Mesenchymal stem cell (in vitro differentiated cells and primary cell): Measurements from ENCODE around the gene BBS5.

Source experiments
- DNase-seq: peaks from one replicate; pipeline ENCODE4 v3.0.0-alpha.2; 2013
- H2AFZ ChIP-seq: one replicate; pipeline ENCODE4 v1.6.1; 2013; ENCODE audit warnings: low read depth, mild to moderate bottlenecking, control low read depth, inconsistent platforms, low read length, moderate library complexity
- H2AK5ac ChIP-seq: 2 replicates; pipeline ENCODE4 v1.6.1; 2013; ENCODE audit warnings: low read length, moderate library complexity, mild to moderate bottlenecking, inconsistent platforms; ENCODE audit not compliant: severe bottlenecking
- H2BK120ac ChIP-seq: one replicate; pipeline ENCODE4 v1.6.1; 2013; ENCODE audit warnings: low read depth, mild to moderate bottlenecking, inconsistent platforms, low read length, moderate library complexity
- H2BK12ac ChIP-seq, 2 experiments: one replicate each; pipeline ENCODE4 v1.6.1; 2013; ENCODE audit warnings: inconsistent platforms in 2 of 2, low read length in 2 of 2, mild to moderate bottlenecking in 2 of 2, moderate library complexity in 2 of 2, control low read depth in 1 of 2
- H2BK15ac ChIP-seq: one replicate; pipeline ENCODE4 v1.6.1; 2013; ENCODE audit warnings: mild to moderate bottlenecking, low read depth, inconsistent platforms; ENCODE audit not compliant: poor library complexity, severe bottlenecking
- H2BK5ac ChIP-seq: 2 replicates; pipeline ENCODE4 v1.6.1; 2013; ENCODE audit warnings: low read depth, mild to moderate bottlenecking, low read length, control low read depth, inconsistent platforms; ENCODE audit not compliant: poor library complexity, severe bottlenecking
- H3K14ac ChIP-seq, 2 experiments: one replicate each; pipeline ENCODE4 v1.6.1; 2013; ENCODE audit warnings: inconsistent platforms in 2 of 2, low read length in 2 of 2, control low read depth in 1 of 2, mild to moderate bottlenecking in 1 of 2, moderate library complexity in 1 of 2
- H3K18ac ChIP-seq, 2 experiments: one replicate each; pipeline ENCODE4 v1.6.1; 2013; ENCODE audit warnings: inconsistent platforms in 2 of 2, low read length in 2 of 2, control low read depth in 1 of 2, low read depth in 1 of 2, mild to moderate bottlenecking in 1 of 2
- H3K23ac ChIP-seq, 2 experiments: one replicate each; pipeline ENCODE4 v1.6.1; 2013; ENCODE audit warnings: inconsistent platforms in 2 of 2, low read length in 2 of 2, mild to moderate bottlenecking in 2 of 2, moderate library complexity in 2 of 2, control low read depth in 1 of 2
- H3K27ac ChIP-seq: 2 replicates; pipeline ENCODE4 v1.5.1; 2013; ENCODE audit warnings: mild to moderate bottlenecking, moderate library complexity, low read length, control low read depth, inconsistent platforms; ENCODE audit not compliant: poor library complexity, severe bottlenecking
- H3K27me3 ChIP-seq, 2 experiments: 2 replicates each; pipeline versions ENCODE4 v1.6.1 to v1.7.0; 2013; ENCODE audit warnings: low read length in 2 of 2, mild to moderate bottlenecking in 2 of 2, moderate library complexity in 2 of 2, control low read depth in 1 of 2, inconsistent platforms in 1 of 2; ENCODE audit not compliant: control insufficient read depth in 1 of 2, insufficient read depth in 1 of 2
- H3K36me3 ChIP-seq, 2 experiments: 2 replicates each; pipeline versions ENCODE4 v1.6.1 to v1.7.0; 2013; ENCODE audit warnings: low read length in 2 of 2, control low read depth in 1 of 2, inconsistent platforms in 1 of 2, low read depth in 1 of 2, mild to moderate bottlenecking in 1 of 2; ENCODE audit not compliant: insufficient read depth in 2 of 2, control insufficient read depth in 1 of 2
- H3K4ac ChIP-seq, 2 experiments: one replicate each; pipeline ENCODE4 v1.6.1; 2013; ENCODE audit warnings: inconsistent platforms in 2 of 2, low read length in 2 of 2, mild to moderate bottlenecking in 2 of 2, moderate library complexity in 2 of 2, control low read depth in 1 of 2, low read depth in 1 of 2
- H3K4me1 ChIP-seq: 2 replicates; pipeline ENCODE4 v1.6.1; 2013; ENCODE audit warnings: low read depth, low read length, control low read depth; ENCODE audit not compliant: control insufficient read depth, insufficient read depth
- H3K4me2 ChIP-seq: 2 replicates; pipeline ENCODE4 v1.6.1; 2013; ENCODE audit warnings: low read length, mild to moderate bottlenecking, inconsistent platforms; ENCODE audit not compliant: poor library complexity, severe bottlenecking
- H3K4me3 ChIP-seq, 2 experiments: 2 replicates each; pipeline versions ENCODE4 v1.5.1 to v1.7.0; 2013; ENCODE audit warnings: low read length in 2 of 2, mild to moderate bottlenecking in 2 of 2, control low read depth in 1 of 2, low read depth in 1 of 2; ENCODE audit not compliant: insufficient read depth in 1 of 2
- H3K79me1 ChIP-seq: replicated peaks from 2 replicates; pipeline ENCODE4 v1.6.1; 2013; ENCODE audit warnings: mild to moderate bottlenecking, control low read depth, low read length, inconsistent platforms; ENCODE audit not compliant: poor library complexity, severe bottlenecking
- H3K9ac ChIP-seq: 2 replicates; pipeline ENCODE4 v1.7.0; 2013; ENCODE audit warnings: mild to moderate bottlenecking, low read length, moderate library complexity
- H3K9me3 ChIP-seq: 2 replicates; pipeline ENCODE4 v1.7.0; 2013; ENCODE audit warnings: mild to moderate bottlenecking, low read length; ENCODE audit not compliant: control insufficient read depth
- H4K8ac ChIP-seq: one replicate; pipeline ENCODE4 v1.6.1; 2013; ENCODE audit warnings: inconsistent platforms, mild to moderate bottlenecking, low read length, moderate library complexity
- H4K91ac ChIP-seq: one replicate; pipeline ENCODE4 v1.6.1; 2013; ENCODE audit warnings: mild to moderate bottlenecking, low read length, inconsistent platforms
- WGBS: methylation state at CpG from one replicate; pipeline ENCODE4 v1.1.7; 2013; ENCODE audit warnings: mixed read lengths; 5-methylcytosine and 5-hydroxymethylcytosine counted together

The BBS5 gene

GRCh38 chr2:169480079-169480465, 778 bp downstream of the BBS5 start:
- Histone ChIP-seq H3K4ac (no peak overlapping the region), H3K4me3 (peak overlapping the region in 1 of 2 experiments; percentile 91), H2AK5ac (no peak overlapping the region), H2BK12ac (no peak overlapping the region), H3K79me1 (peaks cover 2% of the 10 kb centered on the region), H3K14ac (no peak overlapping the region), H3K4me2 (peak overlapping the region; percentile 75), H3K27me3 (no peaks in the 10 kb centered on the region), H3K4me1 (peaks cover 1% of the 10 kb centered on the region), H3K18ac (no peak overlapping the region), H3K27ac (no peak overlapping the region), H2BK120ac (no peak overlapping the region), H4K91ac (no peak overlapping the region), H3K36me3 (peaks cover 3 to 34% of the 10 kb centered on the region in 2 experiments), H3K23ac (no peak overlapping the region), H3K9me3 (no peaks in the 10 kb centered on the region), H2BK5ac (no peak overlapping the region), H2BK15ac (no peak overlapping the region), H2AFZ (peak overlapping the region; percentile 16), H4K8ac (peak overlapping the region; percentile 94), H3K9ac (peak overlapping the region; percentile 92)
- DNase-seq = no peak
- 68% methylated on average over 4 of the region's 9 CpGs for WGBS

GRCh38 chr2:169485650-169486138, 6.4 kb downstream of the BBS5 start:
- Histone ChIP-seq H2BK120ac (no peak overlapping the region), H3K4me3 (no peak overlapping the region), H3K14ac (no peak overlapping the region), H3K27me3 (no peaks in the 10 kb centered on the region), H3K79me1 (no peaks in the 10 kb centered on the region), H3K23ac (no peak overlapping the region), H3K4me2 (no peak overlapping the region), H2AFZ (no peak overlapping the region), H3K36me3 (peaks cover 3 to 62% of the 10 kb centered on the region in 2 experiments), H2AK5ac (no peak overlapping the region), H3K4me1 (peaks cover 2% of the 10 kb centered on the region), H2BK12ac (no peak overlapping the region), H2BK5ac (no peak overlapping the region), H3K9ac (no peak overlapping the region), H3K4ac (no peak overlapping the region), H2BK15ac (no peak overlapping the region), H3K9me3 (no peaks in the 10 kb centered on the region), H4K8ac (no peak overlapping the region), H3K27ac (no peak overlapping the region), H3K18ac (no peak overlapping the region), H4K91ac (no peak overlapping the region)
- WGBS = 100% methylated on average over 1 of the region's 1 CpG
- DNase-seq = no peak

GRCh38 chr2:169486487-169486886, 7.2 kb downstream of the BBS5 start:
- no peak overlapping the region for H2BK120ac ChIP-seq

GRCh38 chr2:169490834-169491233, 11.5 kb downstream of the BBS5 start:
- Histone ChIP-seq H3K27ac (no peak overlapping the region), H3K9ac (no peak overlapping the region), H3K4me1 (peaks cover 2% of the 10 kb centered on the region), H2BK120ac (no peak overlapping the region), H2BK12ac (no peak overlapping the region), H2AFZ (no peak overlapping the region), H4K8ac (no peak overlapping the region), H3K36me3 (peaks cover 4 to 43% of the 10 kb centered on the region in 2 experiments), H3K4me3 (no peak overlapping the region), H4K91ac (no peak overlapping the region), H3K4me2 (no peak overlapping the region), H3K27me3 (no peaks in the 10 kb centered on the region), H2BK5ac (no peak overlapping the region), H3K4ac (no peak overlapping the region), H2BK15ac (no peak overlapping the region), H3K18ac (no peak overlapping the region), H3K79me1 (no peaks in the 10 kb centered on the region), H2AK5ac (no peak overlapping the region), H3K14ac (no peak overlapping the region), H3K23ac (no peak overlapping the region), H3K9me3 (no peaks in the 10 kb centered on the region)
- no peak for DNase-seq

More at GRCh38 chr2:169486487-169486886, 7.2 kb downstream of the BBS5 start:
- H2BK5ac ChIP-seq = no peak overlapping the region
- H3K4ac ChIP-seq = no peak overlapping the region
- H3K9me3 ChIP-seq = no peaks in the 10 kb centered on the region
- no peak overlapping the region for H3K4me2 ChIP-seq
- H3K4me1 ChIP-seq = peaks cover 2% of the 10 kb centered on the region
- no peak for DNase-seq
- no peak overlapping the region for H3K9ac ChIP-seq
- no peak overlapping the region for H3K4me3 ChIP-seq
- H2AFZ ChIP-seq = no peak overlapping the region
- H2AK5ac ChIP-seq = no peak overlapping the region
- H2BK15ac ChIP-seq = no peak overlapping the region
- no peaks in the 10 kb centered on the region for H3K79me1 ChIP-seq
- no peak overlapping the region for H2BK12ac ChIP-seq
- no peak overlapping the region for H4K8ac ChIP-seq
- H3K14ac ChIP-seq = no peak overlapping the region
- H4K91ac ChIP-seq = no peak overlapping the region
- no peaks in the 10 kb centered on the region for H3K27me3 ChIP-seq
- H3K36me3 ChIP-seq = peaks cover 3 to 65% of the 10 kb centered on the region in 2 experiments
- H3K27ac ChIP-seq = no peak overlapping the region
- no peak overlapping the region for H3K18ac ChIP-seq
- no peak overlapping the region for H3K23ac ChIP-seq
